HG03571 (cell line): Measurements from ENCODE around the gene TMCO4.
"Not testable (repeated sequence)": the region's sequence is repeated elsewhere in the genome, so short reads cannot be mapped to it uniquely, and the experiment has no call there.

Experiments used
- ATAC-seq: cut with Tn5 transposase; IDR thresholded peaks from one replicate; pipeline ENCODE4 v1.9.1; 2021; ENCODE audit not compliant: unreplicated experiment

TMCO4 gene

GRCh38 chr1:19814244-19814661 is 14.5 kb upstream of the TMCO4 start:
- ATAC-seq = no peak

- ATAC-seq = no peak
Observed at GRCh38 chr1:19813643-19813960, 13.9 kb upstream of the TMCO4 start.

GRCh38 chr1:19812875-19813642 is 13.3 kb upstream of the TMCO4 start:
- ATAC-seq = no peak

- no peak for ATAC-seq
Observed at GRCh38 chr1:19811206-19811851, 11.6 kb upstream of the TMCO4 start.

- no peak for ATAC-seq
Observed at GRCh38 chr1:19809044-19809750, 9.5 kb upstream of the TMCO4 start.

GRCh38 chr1:19808351-19808750 is 8.6 kb upstream of the TMCO4 start:
- ATAC-seq = no peak

GRCh38 chr1:19804831-19805251 is 5.1 kb upstream of the TMCO4 start:
- no peak for ATAC-seq

- no peak for ATAC-seq
Observed at GRCh38 chr1:19802269-19802668, 2.6 kb upstream of the TMCO4 start.

- peak; percentile 48 for ATAC-seq
Observed at GRCh38 chr1:19800076-19800804, 524 bp upstream of the TMCO4 start.

- no peak for ATAC-seq
Observed at GRCh38 chr1:19798486-19799229, 1.1 kb downstream of the TMCO4 start.

- ATAC-seq = no peak
Observed at GRCh38 chr1:19797827-19798226, 1.9 kb downstream of the TMCO4 start.

- no peak for ATAC-seq
Observed at GRCh38 chr1:19794583-19794982, 5.1 kb downstream of the TMCO4 start.

GRCh38 chr1:19793360-19794046 is 6.2 kb downstream of the TMCO4 start:
- ATAC-seq = no peak

GRCh38 chr1:19792237-19793002 is 7.3 kb downstream of the TMCO4 start:
- ATAC-seq = no peak

- ATAC-seq = not testable (repeated sequence)
Observed at GRCh38 chr1:19790061-19790975, 9.4 kb downstream of the TMCO4 start.

GRCh38 chr1:19786988-19787423 is 12.7 kb downstream of the TMCO4 start:
- no peak for ATAC-seq

- no peak for ATAC-seq
Observed at GRCh38 chr1:19785660-19786059, 14.1 kb downstream of the TMCO4 start.

- no peak for ATAC-seq
Observed at GRCh38 chr1:19780267-19780877, 19.3 kb downstream of the TMCO4 start.
